HUDEP-2 (cell line): ENCODE data around the gene ADM2.

Experiments used
- DNase-seq, 76 experiments: peaks; one replicate each; lab custom pipeline; 2025; ENCODE audit not compliant: unreplicated experiment in 76 of 76; lab: John Stamatoyannopoulos, UW

ADM2 gene

DNA sequence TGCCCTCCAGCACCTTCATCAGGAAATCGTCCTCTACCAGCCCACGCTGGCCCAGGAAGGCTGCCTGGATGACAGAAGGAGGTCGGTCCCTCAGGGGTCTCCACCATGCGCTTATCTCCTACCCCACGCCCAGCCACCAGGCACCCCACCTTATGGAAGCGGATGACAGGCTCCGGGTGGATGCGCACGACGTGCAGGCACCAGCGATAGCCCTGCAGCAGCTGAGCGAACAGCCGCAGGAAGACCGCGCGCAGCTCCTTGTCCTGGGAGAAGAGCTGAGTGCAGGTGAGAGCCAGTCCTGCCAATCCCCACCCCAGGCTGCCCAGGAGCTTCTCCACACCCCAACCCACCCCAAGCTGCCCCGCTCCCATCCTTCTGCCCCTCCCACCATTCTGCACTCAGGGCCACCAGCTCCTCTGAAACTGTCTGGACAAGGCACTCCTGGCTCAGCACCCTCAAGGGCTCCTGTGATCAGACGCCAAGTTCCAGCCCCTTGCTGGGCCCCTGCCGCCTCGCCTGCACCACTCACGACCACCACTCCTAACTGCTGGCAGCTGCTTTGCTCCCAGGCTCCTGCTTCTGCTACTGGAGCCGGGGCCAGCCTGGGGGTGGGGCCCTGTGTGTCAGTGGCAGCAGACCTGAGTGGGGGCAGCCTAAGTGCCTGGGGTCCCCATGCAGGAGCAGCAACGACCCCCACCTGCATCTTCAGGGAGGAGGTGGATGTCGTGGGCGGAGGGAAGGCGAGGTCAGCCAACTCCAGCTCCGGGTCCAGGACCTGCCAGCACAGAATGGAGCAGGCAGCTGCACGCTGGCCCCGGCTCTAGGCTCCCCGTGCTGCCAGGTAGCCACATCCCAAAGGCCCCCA lies 16.0 kb upstream of the ADM2 start:
- no peak for DNase-seq

GRCh38 chr22:50467341-50467740 lies 14.0 kb upstream of the ADM2 start:
- no peak for DNase-seq

- DNase-seq: no peak
Observed at GRCh38 chr22:50467773-50468440, 13.4 kb upstream of the ADM2 start.

DNA sequence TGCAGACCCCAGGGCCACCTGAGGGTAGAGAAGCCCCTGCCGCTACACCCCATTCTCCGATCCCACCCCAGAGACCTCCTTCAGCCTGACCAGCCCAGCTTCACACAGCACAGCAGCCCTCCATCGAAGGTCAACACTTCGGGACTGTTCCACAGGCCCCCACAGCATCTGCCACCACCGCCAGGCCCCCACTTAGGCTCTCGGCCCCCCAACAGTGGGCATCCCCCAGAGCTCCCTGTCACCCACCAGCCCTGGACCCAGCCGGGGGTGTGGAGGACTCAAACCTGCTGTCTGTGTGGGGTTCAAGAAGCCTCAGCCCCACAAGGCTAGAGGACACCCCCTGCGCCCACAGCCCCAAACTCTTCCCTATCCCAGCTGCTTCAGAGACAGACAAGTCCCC lies 12.7 kb upstream of the ADM2 start:
- DNase-seq: no peak

DNA sequence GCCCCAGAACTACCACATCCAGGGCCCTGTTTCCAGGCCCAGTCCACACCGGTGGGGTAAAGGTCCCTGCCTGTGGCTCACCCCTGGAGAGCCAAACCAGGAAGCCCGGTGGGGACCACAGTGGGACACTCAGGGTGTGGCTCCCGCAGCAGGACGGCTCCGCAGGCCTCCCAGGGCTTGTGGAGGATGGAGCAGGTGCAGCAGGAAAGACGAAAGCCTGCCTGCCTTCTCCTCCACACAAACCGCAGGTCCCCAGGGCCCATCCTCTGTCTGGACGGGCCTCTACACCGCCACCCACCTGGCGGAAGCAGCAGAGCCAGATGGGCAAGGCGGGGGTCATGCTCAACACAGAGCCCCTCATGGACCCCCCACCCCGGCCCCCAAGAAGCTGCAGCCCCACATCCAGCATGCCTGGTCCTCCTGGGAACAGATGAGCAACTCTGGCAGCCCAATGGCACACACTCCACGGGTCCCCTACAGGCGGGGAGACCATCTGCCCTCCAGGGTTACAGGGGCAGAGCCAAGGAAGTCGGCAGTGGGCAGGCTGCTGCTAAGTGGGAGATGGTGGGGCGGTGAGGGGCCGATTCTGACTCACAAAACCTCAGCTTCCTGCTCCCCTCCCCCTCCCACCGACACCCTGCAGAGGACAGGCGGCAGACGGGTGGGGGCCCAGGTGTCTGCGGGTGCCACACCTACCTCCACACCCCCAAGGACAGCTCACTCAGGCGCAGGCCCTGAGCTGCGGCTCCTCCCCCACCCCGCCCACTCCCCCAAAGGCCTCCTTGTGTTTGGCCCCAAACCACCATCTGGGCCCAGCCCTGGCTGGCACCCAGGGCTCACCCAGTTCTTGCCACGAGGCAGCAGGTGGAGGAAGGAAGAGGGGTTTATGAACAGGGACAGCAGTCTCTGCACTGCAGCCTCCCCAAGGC lies 11.7 kb upstream of the ADM2 start:
- peak in 72 of 76 experiments; percentile 9 to 88 (median 70) for DNase-seq

DNA sequence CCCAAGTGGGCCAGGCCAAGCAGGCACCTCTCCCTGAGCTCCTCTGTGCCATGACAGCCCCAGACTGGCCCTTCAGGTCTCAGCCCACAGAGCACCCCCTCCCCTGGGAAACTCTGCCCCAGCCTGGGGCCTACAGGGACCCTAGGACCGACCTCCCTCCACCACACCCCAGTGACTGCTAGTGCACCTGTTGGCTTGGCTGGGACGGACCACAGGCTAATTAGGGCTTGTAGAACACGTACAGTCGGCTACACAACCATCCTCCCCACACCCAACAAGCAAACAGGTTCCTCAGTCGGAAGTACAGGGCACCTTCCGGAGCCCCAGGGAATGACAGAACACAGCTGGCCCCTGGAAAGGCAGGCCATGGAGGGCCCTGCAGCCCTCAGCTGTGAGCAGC lies 10.9 kb upstream of the ADM2 start:
- DNase-seq: no peak

- no peak for DNase-seq
Observed at GRCh38 chr22:50471197-50471847, 10.0 kb upstream of the ADM2 start.

- no peak for DNase-seq
Observed at GRCh38 chr22:50471962-50472361, 9.4 kb upstream of the ADM2 start.

DNA sequence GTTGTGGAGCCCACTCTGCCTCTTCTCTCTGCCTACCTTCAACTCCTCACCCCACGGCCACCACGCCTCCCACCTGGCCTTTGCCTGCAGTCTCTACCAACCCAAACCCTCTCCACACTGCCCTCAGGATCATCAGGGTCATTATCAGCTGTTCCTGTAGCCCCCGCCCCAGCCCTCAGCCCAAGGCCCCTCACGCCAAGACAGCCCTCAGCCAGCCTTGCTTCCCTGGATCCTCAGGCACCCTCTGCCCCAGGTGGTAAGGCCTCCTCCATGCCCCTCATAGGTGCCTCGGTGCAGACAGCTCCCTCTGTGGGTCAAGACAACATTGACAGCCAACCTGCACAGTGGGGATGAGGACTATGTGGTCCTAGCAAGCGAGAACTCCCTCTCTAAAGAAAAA lies 8.3 kb upstream of the ADM2 start:
- DNase-seq: peak in 29 of 76 experiments; percentile 1 to 43 (median 20)

DNA sequence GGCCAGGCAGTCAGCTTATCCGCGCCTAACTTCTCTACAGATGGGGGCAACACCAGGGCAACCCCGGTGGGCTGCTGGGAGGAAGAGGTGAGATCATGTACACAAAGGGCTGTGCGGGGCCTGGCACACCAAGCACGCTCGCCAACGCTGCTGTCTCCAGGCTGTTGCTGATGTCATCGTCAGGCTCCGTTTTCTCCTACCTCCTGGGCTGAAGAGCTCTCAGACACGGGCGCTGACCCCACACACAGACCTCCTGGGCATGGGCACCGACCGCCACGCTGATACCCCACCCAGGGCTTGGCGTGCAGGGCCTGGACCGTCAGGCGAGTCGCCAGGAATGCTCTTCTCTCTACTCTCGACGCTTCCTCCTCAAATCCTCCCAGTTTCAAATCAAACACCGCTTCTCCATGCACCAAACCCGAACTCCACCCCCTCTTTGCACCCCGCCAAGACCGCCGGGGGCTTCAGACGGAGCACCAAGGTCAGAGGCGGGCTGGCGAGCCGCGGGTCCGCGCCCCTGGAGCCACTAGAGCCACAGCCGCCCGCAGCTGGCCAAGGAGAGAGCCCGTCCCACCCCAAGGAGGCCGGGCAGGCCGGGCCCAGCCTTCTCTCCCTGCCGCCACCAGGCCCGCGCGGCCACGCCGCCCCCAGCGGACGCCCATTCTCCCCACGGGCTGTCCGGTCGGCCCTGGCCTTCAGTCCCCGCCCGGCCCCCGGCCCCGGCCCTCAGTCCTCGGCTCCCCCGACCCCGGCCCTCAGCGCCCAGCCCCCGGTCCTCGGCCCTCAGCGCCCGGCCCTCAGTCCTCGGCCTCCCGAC lies 7.3 kb upstream of the ADM2 start:
- DNase-seq: peak in 4 of 76 experiments; percentile 8 to 15 (median 13)

GRCh38 chr22:50474710-50475651 lies 6.4 kb upstream of the ADM2 start, which contains the start of gene SBF1:
TSS of gene SBF1 (minus strand) at chr22:50475035. CDS start at chr22:50474840, 195 bp downstream.
- DNase-seq: peak in 71 of 76 experiments; percentile 14 to 89 (median 74)

- no peak for DNase-seq
Observed at GRCh38 chr22:50475652-50476002, 5.7 kb upstream of the ADM2 start.

DNA sequence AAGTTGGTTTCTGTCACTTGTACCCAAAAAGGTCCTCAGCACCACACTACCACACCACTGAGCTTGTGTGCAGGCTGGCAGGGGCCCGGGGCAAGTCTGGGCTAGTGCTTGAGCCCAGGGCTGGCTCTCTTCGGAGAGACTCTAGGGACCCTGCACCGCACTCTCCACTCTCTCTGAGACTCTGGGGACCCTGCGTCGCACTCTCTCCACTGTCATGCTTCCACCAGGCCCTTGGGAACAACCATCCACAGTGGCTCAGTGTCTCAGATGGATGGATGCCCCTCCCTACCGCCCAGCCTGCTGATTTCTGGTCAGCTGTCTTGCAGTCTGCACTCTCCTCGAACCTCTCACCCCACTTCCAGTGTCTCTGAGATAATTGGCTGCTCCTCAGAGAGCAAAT lies 4.5 kb upstream of the ADM2 start:
- DNase-seq: no peak

GRCh38 chr22:50477923-50478322 lies 3.4 kb upstream of the ADM2 start:
- no peak for DNase-seq

DNA sequence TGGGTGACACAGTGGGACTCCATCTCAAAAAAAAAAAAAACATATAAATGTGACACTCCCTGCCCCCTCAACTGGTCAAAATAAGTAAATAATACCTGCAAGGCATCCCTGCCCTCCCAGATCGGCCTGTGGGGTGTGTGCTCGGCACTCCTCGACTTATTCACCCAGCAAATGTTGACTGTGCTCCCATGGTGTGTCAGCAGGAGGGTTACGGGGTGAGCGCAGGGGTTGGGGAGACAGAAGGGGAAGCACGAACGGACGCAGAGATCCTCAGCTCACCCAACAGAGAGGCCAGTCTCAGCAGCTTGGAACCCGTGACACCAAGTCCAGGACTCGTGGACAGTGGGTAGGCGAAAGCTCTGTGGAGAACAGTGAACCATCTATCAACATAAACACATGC lies 1.6 kb upstream of the ADM2 start:
- no peak for DNase-seq

GRCh38 chr22:50481045-50481439 lies 301 bp upstream of the ADM2 start:
- DNase-seq: no peak

- DNase-seq: no peak
Observed at GRCh38 chr22:50482107-50483074, 1.0 kb downstream of the ADM2 start.
